ENCODE results near the gene COL4A2. TPM values are rescaled to one million over a fixed set of nuclear protein-coding genes. Genes with fewer than 3 reads are reported as not detected.

Gene COL4A2
- total RNA-seq, 1 experiment from 2014 or later, result 1.6 TPM

DNA sequence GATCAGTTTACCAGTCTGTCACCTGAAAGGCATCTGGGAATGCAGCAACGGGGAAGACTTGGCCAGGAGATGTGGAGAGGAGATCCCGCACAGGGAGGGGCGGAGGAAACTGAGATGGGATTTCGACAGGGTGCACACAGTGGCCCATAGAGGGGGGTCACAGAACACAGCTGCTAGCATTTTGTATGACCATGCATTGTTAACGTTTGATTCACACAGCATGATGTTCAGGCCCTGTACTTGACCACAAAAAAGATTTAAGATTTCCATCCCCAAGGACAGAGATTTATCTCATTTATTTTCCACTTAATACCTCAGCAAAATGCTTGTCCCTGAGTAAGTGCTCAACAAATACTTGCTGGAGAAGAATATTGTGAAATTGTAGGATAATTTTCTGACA is 191.2 kb downstream of the COL4A2 start:
- BruUV-seq (replicated peaks), result no TSS peak
- ChIA-PET POLR2A (no interaction called here), CTCF (no interaction called here)

DNA sequence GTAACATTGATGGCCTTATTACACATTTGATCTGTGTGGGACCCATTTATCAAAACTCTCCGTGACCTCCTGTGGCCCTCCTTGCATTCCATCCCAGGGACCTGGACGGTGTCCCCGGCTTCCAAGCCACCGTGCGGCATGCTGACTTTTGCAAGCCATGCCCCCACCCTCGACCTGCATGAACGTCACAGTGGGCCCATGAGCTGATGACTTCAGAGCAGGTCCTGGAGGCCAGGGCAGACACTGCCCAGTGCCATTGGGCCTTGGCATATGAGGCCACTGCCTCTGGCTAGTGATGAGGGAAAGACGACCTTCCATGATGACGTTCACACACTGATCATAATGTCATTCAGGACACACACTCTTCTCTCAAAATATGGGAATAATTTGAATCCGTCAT is 191.7 kb downstream of the COL4A2 start:
- no peak for ATAC-seq
- Histone ChIP-seq H3K4me1 (ENCODE audit: control insufficient read depth in 1 of 2, insufficient read depth in 2 of 2, low read length in 2 of 2) (peaks cover 0 to 11% of the 10 kb centered on the region in 2 experiments; a peak in 1 of 4 replicates), H3K9me2 (ENCODE audit: insufficient read depth) (no peaks in the 10 kb centered on the region), H3K27me3 (ENCODE audit: insufficient read depth, low read length) (no peaks in the 10 kb centered on the region), H3K9ac (ENCODE audit: low read length) (no peak overlapping the region), H3K27ac (ENCODE audit: low read depth, low read length) (no peak overlapping the region), H3K79me2 (ENCODE audit: insufficient read depth, low read length) (no peaks in the 10 kb centered on the region), H3K36me3 (ENCODE audit: control insufficient read depth in 1 of 2, insufficient read depth in 2 of 2, low read length in 2 of 2) (no peaks in the 10 kb centered on the region), H3K4me2 (ENCODE audit: low read length) (no peak overlapping the region), H3K9me3 (ENCODE audit: control insufficient read depth in 1 of 2, insufficient read depth in 1 of 2, low read depth in 1 of 2, low read length in 2 of 2) (no peaks in the 10 kb centered on the region), H2AFZ (ENCODE audit: low read depth, low read length, poor library complexity, severe bottlenecking) (no peak overlapping the region), H4K20me1 (ENCODE audit: insufficient read depth) (no peaks in the 10 kb centered on the region), H3K4me3 (replicated peaks in 1 of 2; ENCODE audit: low read depth in 1 of 2, low read length in 2 of 2) (no peak overlapping the region)
- no peak for DNase-seq (ENCODE audit: low read depth, low spot score)
- TF ChIP-seq YY1 (IDR thresholded peaks at IDR 0.05; ENCODE audit: extremely low read depth, insufficient replicate concordance, low read depth, low read length), result no peak
- no peak for TF ChIP-seq TCF7L2 (IDR thresholded peaks at IDR 0.05; ENCODE audit: borderline replicate concordance, extremely low read depth, insufficient read depth, insufficient read length)
- TF ChIP-seq EZH2 (IDR thresholded peaks at IDR 0.05), result no peak
- no peak for TF ChIP-seq ELF1 (IDR thresholded peaks at IDR 0.05; ENCODE audit: borderline replicate concordance, low read depth)
- TF ChIP-seq, protein P1, sequence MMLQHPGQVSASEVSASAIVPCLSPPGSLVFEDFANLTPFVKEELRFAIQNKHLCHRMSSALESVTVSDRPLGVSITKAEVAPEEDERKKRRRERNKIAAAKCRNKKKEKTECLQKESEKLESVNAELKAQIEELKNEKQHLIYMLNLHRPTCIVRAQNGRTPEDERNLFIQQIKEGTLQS (IDR thresholded peaks at IDR 0.05), result no peak
- no peak for TF ChIP-seq EGR1 (IDR thresholded peaks at IDR 0.05; ENCODE audit: low read depth)
- TF ChIP-seq JUND (IDR thresholded peaks at IDR 0.05), result no peak
- TF ChIP-seq SIN3A (IDR thresholded peaks at IDR 0.05; ENCODE audit: low read depth), result no peak
- TF ChIP-seq, protein P2, sequence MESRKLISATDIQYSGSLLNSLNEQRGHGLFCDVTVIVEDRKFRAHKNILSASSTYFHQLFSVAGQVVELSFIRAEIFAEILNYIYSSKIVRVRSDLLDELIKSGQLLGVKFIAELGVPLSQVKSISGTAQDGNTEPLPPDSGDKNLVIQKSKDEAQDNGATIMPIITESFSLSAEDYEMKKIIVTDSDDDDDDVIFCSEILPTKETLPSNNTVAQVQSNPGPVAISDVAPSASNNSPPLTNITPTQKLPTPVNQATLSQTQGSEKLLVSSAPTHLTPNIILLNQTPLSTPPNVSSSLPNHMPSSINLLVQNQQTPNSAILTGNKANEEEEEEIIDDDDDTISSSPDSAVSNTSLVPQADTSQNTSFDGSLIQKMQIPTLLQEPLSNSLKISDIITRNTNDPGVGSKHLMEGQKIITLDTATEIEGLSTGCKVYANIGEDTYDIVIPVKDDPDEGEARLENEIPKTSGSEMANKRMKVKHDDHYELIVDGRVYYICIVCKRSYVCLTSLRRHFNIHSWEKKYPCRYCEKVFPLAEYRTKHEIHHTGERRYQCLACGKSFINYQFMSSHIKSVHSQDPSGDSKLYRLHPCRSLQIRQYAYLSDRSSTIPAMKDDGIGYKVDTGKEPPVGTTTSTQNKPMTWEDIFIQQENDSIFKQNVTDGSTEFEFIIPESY (IDR thresholded peaks at IDR 0.05; ENCODE audit: extremely low read depth, insufficient replicate concordance, low read length), result no peak
- no peak for TF ChIP-seq POLR2A (IDR thresholded peaks at IDR 0.05; ENCODE audit: borderline replicate concordance, extremely low read depth, insufficient read depth, insufficient read length)
- intact Hi-C loops (cut with micrococcal nuclease), result no loop called here
- POLR2A ChIA-PET, result no interaction called here
- no TSS peak for BruUV-seq (replicated peaks)
- CTCF ChIA-PET, result no interaction called here
- RAD21 ChIA-PET (ENCODE audit: low non-redundant PET in 1 of 2, low total read pairs in 2 of 2, uncharacterized antibody in 2 of 2, unreplicated experiment in 2 of 2), result no interaction called here

More for the DNA sequence above, 191.2 kb downstream of the COL4A2 start:
- peaks cover 0 to 11% of the 10 kb centered on the region in 2 experiments; a peak in 1 of 4 replicates for H3K4me1 ChIP-seq (ENCODE audit: control insufficient read depth in 1 of 2, insufficient read depth in 2 of 2, low read length in 2 of 2)
- no peak for TF ChIP-seq EGR1 (IDR thresholded peaks at IDR 0.05; ENCODE audit: low read depth)
- TF ChIP-seq, protein P1 (IDR thresholded peaks at IDR 0.05), result no peak
- TF ChIP-seq JUND (IDR thresholded peaks at IDR 0.05), result no peak
- TF ChIP-seq SRF (IDR thresholded peaks at IDR 0.05; ENCODE audit: low read depth), result no peak
- TF ChIP-seq RAD21 (IDR thresholded peaks at IDR 0.05; ENCODE audit: low read depth), result no peak
- TF ChIP-seq EZH2 (IDR thresholded peaks at IDR 0.05), result no peak
- no peak for TF ChIP-seq POLR2AphosphoS5 (IDR thresholded peaks at IDR 0.05; ENCODE audit: low read depth, low read length)
- TF ChIP-seq, protein P3, sequence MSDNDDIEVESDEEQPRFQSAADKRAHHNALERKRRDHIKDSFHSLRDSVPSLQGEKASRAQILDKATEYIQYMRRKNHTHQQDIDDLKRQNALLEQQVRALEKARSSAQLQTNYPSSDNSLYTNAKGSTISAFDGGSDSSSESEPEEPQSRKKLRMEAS (IDR thresholded peaks at IDR 0.05), result no peak
- no peak for TF ChIP-seq EZH2phosphoT487 (IDR thresholded peaks at IDR 0.05; ENCODE audit: borderline replicate concordance)
- TF ChIP-seq SP1 (IDR thresholded peaks at IDR 0.05; ENCODE audit: low read depth), result no peak
- no peak for TF ChIP-seq YY1 (IDR thresholded peaks at IDR 0.05; ENCODE audit: extremely low read depth, insufficient replicate concordance, low read depth, low read length)
- no peak for TF ChIP-seq TCF7L2 (IDR thresholded peaks at IDR 0.05; ENCODE audit: borderline replicate concordance, extremely low read depth, insufficient read depth, insufficient read length)
- no peak overlapping the region for H3K9ac ChIP-seq (ENCODE audit: low read length)
- no peak for DNase-seq (ENCODE audit: low read depth, low spot score)
- H3K4me3 ChIP-seq (replicated peaks in 1 of 2; ENCODE audit: low read depth in 1 of 2, low read length in 2 of 2), result no peak overlapping the region
- no peak for ATAC-seq
- H3K79me2 ChIP-seq (ENCODE audit: insufficient read depth, low read length), result no peaks in the 10 kb centered on the region
- H3K9me3 ChIP-seq (ENCODE audit: control insufficient read depth in 1 of 2, insufficient read depth in 1 of 2, low read depth in 1 of 2, low read length in 2 of 2), result no peaks in the 10 kb centered on the region
- no peaks in the 10 kb centered on the region for H3K36me3 ChIP-seq (ENCODE audit: control insufficient read depth in 1 of 2, insufficient read depth in 2 of 2, low read length in 2 of 2)
- no peaks in the 10 kb centered on the region for H3K9me2 ChIP-seq (ENCODE audit: insufficient read depth)
- H2AFZ ChIP-seq (ENCODE audit: low read depth, low read length, poor library complexity, severe bottlenecking), result no peak overlapping the region
- H3K27ac ChIP-seq (ENCODE audit: low read depth, low read length), result no peak overlapping the region
- H3K4me2 ChIP-seq (ENCODE audit: low read length), result no peak overlapping the region
- no peaks in the 10 kb centered on the region for H4K20me1 ChIP-seq (ENCODE audit: insufficient read depth)
- H3K27me3 ChIP-seq (ENCODE audit: insufficient read depth, low read length), result no peaks in the 10 kb centered on the region
- RAD21 ChIA-PET (ENCODE audit: low non-redundant PET in 1 of 2, low total read pairs in 2 of 2, uncharacterized antibody in 2 of 2, unreplicated experiment in 2 of 2), result no interaction called here
- intact Hi-C loops (cut with micrococcal nuclease), result no loop called here
